HG02938 (cell line): Measurements from ENCODE around the gene TMEM115.

Experiments
- ATAC-seq: cut with Tn5 transposase; IDR thresholded peaks from one replicate; pipeline ENCODE4 v1.9.1; 2021; ENCODE audit warnings: mild to moderate bottlenecking, moderate library complexity; ENCODE audit not compliant: unreplicated experiment

TMEM115 gene

GRCh38 chr3:50378024-50378423 lies 18.7 kb upstream of the TMEM115 start:
- ATAC-seq: no peak

GRCh38 chr3:50375258-50375931 lies 16.1 kb upstream of the TMEM115 start:
- no peak for ATAC-seq

- ATAC-seq: no peak
Observed at GRCh38 chr3:50374363-50375257, 15.3 kb upstream of the TMEM115 start.

GRCh38 chr3:50373146-50374051 lies 14.1 kb upstream of the TMEM115 start:
- no peak for ATAC-seq

GRCh38 chr3:50372349-50372748 lies 13.0 kb upstream of the TMEM115 start:
- no peak for ATAC-seq

GRCh38 chr3:50371133-50371685 lies 11.9 kb upstream of the TMEM115 start:
- ATAC-seq: no peak

GRCh38 chr3:50370594-50370993 lies 11.3 kb upstream of the TMEM115 start:
- no peak for ATAC-seq

- no peak for ATAC-seq
Observed at GRCh38 chr3:50369012-50369670, 9.8 kb upstream of the TMEM115 start.

GRCh38 chr3:50365842-50366220 lies 6.5 kb upstream of the TMEM115 start:
- ATAC-seq: no peak

GRCh38 chr3:50365080-50365841 lies 5.9 kb upstream of the TMEM115 start:
- peak; percentile 78 for ATAC-seq

- peak; percentile 19 for ATAC-seq
Observed at GRCh38 chr3:50364573-50365079, 5.3 kb upstream of the TMEM115 start.

GRCh38 chr3:50359760-50360110 lies 414 bp upstream of the TMEM115 start:
- ATAC-seq: peak; percentile 7

- no peak for ATAC-seq
Observed at GRCh38 chr3:50358355-50358910, 888 bp downstream of the TMEM115 start.

GRCh38 chr3:50357481-50357880 lies 1.8 kb downstream of the TMEM115 start:
- ATAC-seq: no peak

- no peak for ATAC-seq
Observed at GRCh38 chr3:50356553-50356952, 2.8 kb downstream of the TMEM115 start.

- no peak for ATAC-seq
Observed at GRCh38 chr3:50355829-50356552, 3.3 kb downstream of the TMEM115 start.

- ATAC-seq: no peak
Observed at GRCh38 chr3:50354850-50355249, 4.5 kb downstream of the TMEM115 start.

- no peak for ATAC-seq
Observed at GRCh38 chr3:50354186-50354764, 5.0 kb downstream of the TMEM115 start.
